ENCODE results near the gene PLCB2.

PLCB2 gene

DNA sequence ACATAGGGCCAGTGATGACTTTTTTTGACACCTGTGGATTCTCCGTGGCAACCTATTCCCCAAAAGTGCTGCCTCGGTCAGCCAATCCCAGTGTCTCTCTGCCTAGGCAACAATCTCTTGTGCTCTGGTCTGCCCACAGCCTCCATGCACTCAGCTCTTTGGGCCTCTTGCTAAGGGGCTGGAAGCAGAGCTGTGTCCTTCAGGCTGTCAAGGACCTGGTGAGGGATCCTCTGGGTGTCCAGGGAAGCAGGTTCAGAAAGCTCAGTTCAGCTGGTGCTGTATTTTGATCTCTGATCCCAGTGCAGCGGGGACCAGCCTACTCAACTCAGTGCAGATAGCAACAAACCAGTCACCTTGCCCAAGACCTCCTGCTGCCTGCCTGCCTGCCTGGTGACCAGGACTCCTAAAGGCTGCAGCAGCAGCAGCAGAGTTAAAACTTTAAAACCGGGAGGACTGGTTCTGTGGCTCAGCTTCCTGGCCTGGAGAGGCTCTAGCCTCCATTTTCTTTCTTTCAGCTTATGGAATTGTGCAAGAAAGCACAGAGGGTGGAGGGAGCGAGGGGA lies 62.7 kb downstream of the PLCB2 start:
- H3K27me3 ChIP-seq (ENCODE audit: insufficient read depth, poor library complexity, severe bottlenecking): no peaks in the 10 kb centered on the region
- no peak overlapping the region for H3K27ac ChIP-seq (replicated peaks)
- TF ChIP-seq GABPA (IDR thresholded peaks at IDR 0.05; ENCODE audit: low read depth): no peak
- TF ChIP-seq SPI1 (IDR thresholded peaks at IDR 0.05; ENCODE audit: borderline replicate concordance, low read depth): no peak
- no peak overlapping the region for H3K4me3 ChIP-seq (replicated peaks; ENCODE audit: insufficient read depth, low read length)
- no peak for DNase-seq (ENCODE audit: low read depth in 1 of 2, low spot score in 1 of 2)

DNA sequence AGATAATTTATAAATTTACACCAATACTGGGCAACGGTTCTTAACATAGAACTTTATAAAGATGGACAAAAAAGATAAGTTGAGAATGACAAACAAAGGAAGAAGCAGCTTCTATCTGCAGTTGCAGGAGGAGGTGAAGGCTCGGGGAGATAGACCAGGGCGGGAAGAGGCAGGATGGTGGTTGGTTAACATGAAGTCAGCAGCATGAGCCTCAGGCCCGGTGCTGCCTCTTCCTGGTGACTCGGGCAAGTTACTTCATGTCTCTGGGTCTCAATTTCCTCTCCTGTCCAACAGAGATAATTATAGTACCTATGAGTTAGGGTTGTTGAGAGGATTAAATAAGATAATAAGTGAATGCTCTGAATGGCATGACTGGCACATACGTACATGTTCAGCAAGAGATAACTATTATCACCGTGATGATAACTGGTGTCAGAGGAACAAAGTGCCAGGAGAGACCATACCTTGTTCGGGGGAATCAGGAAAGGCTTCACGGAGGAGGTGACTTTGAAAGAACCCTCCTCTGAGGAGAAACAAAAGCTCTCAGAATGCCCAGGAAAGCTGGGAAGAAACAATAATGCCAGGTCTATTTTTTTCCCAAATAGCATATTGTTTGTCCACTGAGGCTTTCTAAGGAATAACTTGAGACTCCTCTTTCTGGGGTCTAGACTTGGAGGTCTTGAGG lies 64.5 kb downstream of the PLCB2 start:
- Histone ChIP-seq H3K27ac (replicated peaks) (no peak overlapping the region), H3K27me3 (ENCODE audit: insufficient read depth, poor library complexity, severe bottlenecking) (peaks cover 7% of the 10 kb centered on the region), H3K4me3 (replicated peaks; ENCODE audit: insufficient read depth, low read length) (no peak overlapping the region)
- no peak for DNase-seq (ENCODE audit: low read depth in 1 of 2, low spot score in 1 of 2)
- TF ChIP-seq POLR2AphosphoS5 (IDR thresholded peaks at IDR 0.05; ENCODE audit: low read depth) (no peak), SPI1 (IDR thresholded peaks at IDR 0.05; ENCODE audit: borderline replicate concordance, low read depth) (no peak), GABPA (IDR thresholded peaks at IDR 0.05; ENCODE audit: low read depth) (no peak)
- TF ChIP-seq, protein P1, sequence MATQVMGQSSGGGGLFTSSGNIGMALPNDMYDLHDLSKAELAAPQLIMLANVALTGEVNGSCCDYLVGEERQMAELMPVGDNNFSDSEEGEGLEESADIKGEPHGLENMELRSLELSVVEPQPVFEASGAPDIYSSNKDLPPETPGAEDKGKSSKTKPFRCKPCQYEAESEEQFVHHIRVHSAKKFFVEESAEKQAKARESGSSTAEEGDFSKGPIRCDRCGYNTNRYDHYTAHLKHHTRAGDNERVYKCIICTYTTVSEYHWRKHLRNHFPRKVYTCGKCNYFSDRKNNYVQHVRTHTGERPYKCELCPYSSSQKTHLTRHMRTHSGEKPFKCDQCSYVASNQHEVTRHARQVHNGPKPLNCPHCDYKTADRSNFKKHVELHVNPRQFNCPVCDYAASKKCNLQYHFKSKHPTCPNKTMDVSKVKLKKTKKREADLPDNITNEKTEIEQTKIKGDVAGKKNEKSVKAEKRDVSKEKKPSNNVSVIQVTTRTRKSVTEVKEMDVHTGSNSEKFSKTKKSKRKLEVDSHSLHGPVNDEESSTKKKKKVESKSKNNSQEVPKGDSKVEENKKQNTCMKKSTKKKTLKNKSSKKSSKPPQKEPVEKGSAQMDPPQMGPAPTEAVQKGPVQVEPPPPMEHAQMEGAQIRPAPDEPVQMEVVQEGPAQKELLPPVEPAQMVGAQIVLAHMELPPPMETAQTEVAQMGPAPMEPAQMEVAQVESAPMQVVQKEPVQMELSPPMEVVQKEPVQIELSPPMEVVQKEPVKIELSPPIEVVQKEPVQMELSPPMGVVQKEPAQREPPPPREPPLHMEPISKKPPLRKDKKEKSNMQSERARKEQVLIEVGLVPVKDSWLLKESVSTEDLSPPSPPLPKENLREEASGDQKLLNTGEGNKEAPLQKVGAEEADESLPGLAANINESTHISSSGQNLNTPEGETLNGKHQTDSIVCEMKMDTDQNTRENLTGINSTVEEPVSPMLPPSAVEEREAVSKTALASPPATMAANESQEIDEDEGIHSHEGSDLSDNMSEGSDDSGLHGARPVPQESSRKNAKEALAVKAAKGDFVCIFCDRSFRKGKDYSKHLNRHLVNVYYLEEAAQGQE (IDR thresholded peaks at IDR 0.05; ENCODE audit: insufficient replicate concordance, low read depth): no peak
- TF ChIP-seq, protein P2, sequence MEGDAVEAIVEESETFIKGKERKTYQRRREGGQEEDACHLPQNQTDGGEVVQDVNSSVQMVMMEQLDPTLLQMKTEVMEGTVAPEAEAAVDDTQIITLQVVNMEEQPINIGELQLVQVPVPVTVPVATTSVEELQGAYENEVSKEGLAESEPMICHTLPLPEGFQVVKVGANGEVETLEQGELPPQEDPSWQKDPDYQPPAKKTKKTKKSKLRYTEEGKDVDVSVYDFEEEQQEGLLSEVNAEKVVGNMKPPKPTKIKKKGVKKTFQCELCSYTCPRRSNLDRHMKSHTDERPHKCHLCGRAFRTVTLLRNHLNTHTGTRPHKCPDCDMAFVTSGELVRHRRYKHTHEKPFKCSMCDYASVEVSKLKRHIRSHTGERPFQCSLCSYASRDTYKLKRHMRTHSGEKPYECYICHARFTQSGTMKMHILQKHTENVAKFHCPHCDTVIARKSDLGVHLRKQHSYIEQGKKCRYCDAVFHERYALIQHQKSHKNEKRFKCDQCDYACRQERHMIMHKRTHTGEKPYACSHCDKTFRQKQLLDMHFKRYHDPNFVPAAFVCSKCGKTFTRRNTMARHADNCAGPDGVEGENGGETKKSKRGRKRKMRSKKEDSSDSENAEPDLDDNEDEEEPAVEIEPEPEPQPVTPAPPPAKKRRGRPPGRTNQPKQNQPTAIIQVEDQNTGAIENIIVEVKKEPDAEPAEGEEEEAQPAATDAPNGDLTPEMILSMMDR (IDR thresholded peaks at IDR 0.05; ENCODE audit: insufficient read depth, low read length): no peak

DNA sequence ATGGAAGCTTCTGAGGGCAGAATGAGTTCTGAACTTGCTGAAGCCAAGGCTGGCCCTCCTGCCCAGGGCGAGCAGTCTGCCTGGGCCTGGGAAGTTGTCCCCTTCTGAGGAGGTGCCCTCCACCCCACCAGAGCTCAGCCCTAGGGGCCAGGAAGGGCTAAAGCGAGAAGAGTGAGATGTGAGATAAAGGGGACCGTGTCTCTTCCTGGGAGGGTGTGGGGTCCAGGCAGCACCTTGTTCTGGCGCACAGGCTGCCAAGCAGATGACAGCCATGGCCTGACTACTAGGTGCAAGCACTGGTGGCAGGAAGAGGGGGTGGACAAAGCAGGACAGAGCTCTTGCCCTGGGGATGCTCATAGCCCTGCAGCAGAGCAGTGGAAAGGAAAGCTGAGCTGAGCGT lies 65.1 kb downstream of the PLCB2 start:
- no peak overlapping the region for H3K27ac ChIP-seq (replicated peaks)
- peaks cover 7% of the 10 kb centered on the region for H3K27me3 ChIP-seq (ENCODE audit: insufficient read depth, poor library complexity, severe bottlenecking)
- TF ChIP-seq GABPA (IDR thresholded peaks at IDR 0.05; ENCODE audit: low read depth) (no peak), SPI1 (IDR thresholded peaks at IDR 0.05; ENCODE audit: borderline replicate concordance, low read depth) (no peak), POLR2AphosphoS5 (IDR thresholded peaks at IDR 0.05; ENCODE audit: low read depth) (no peak)
- TF ChIP-seq, protein P1 (IDR thresholded peaks at IDR 0.05; ENCODE audit: insufficient replicate concordance, low read depth): no peak
- TF ChIP-seq, protein P2 (IDR thresholded peaks at IDR 0.05; ENCODE audit: insufficient read depth, low read length): no peak
- DNase-seq (ENCODE audit: low read depth in 1 of 2, low spot score in 1 of 2): no peak
- no peak overlapping the region for H3K4me3 ChIP-seq (replicated peaks; ENCODE audit: insufficient read depth, low read length)

DNA sequence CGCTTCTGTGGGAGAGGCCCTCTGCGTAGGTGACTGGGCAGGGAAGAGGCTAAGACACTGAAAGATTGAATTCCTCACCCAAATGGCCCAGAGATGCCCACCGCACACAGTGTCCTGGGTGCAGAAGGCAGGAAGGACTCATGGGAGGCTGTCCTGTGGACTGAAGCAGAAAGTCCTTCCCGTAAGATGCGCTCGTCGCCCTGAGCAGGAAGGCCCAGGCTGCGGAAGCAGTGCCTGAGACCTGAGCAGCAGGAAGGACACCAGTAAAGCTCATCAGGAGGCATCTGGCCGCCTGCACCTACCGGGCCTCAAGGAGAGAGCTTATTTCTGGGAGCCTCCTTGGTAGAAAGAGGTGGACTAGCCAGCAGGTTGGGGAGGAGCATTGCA lies 65.5 kb downstream of the PLCB2 start:
- Histone ChIP-seq H3K4me3 (replicated peaks; ENCODE audit: insufficient read depth, low read length) (no peak overlapping the region), H3K27me3 (ENCODE audit: insufficient read depth, poor library complexity, severe bottlenecking) (peaks cover 7% of the 10 kb centered on the region), H3K27ac (replicated peaks) (no peak overlapping the region)
- no peak for DNase-seq (ENCODE audit: low read depth in 1 of 2, low spot score in 1 of 2)
- no peak for TF ChIP-seq SPI1 (IDR thresholded peaks at IDR 0.05; ENCODE audit: borderline replicate concordance, low read depth)
